Measurements from ENCODE around the gene MDGA2.

DNA sequence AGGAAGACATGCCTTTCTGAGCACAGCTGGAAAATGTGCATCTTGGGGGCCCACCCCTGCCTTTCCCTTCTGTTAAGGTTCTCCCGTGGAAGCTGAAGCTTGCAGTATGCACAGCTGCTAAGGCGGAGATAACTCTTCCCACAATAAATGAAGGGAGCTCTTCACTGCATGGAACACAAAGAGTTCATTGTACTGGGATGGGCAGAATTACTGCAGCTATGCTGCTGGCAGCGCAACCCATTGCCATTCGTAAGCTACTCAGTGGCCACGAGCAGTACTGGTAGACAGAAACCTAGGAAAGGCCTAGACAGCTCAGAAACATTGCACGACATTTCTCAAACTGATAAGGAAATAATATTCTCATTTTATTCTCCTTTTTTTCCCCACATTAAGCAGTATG lies 310.2 kb downstream of the MDGA2 start:
- TF ChIP-seq, protein P1, sequence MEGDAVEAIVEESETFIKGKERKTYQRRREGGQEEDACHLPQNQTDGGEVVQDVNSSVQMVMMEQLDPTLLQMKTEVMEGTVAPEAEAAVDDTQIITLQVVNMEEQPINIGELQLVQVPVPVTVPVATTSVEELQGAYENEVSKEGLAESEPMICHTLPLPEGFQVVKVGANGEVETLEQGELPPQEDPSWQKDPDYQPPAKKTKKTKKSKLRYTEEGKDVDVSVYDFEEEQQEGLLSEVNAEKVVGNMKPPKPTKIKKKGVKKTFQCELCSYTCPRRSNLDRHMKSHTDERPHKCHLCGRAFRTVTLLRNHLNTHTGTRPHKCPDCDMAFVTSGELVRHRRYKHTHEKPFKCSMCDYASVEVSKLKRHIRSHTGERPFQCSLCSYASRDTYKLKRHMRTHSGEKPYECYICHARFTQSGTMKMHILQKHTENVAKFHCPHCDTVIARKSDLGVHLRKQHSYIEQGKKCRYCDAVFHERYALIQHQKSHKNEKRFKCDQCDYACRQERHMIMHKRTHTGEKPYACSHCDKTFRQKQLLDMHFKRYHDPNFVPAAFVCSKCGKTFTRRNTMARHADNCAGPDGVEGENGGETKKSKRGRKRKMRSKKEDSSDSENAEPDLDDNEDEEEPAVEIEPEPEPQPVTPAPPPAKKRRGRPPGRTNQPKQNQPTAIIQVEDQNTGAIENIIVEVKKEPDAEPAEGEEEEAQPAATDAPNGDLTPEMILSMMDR (IDR thresholded peaks at IDR 0.05) = no peak
- no peak for TF ChIP-seq POLR2A (IDR thresholded peaks at IDR 0.05)

All from uterus (tissue), 2 donors.